ENCODE results near the gene HOXA6. TPM values are rescaled to one million over a fixed set of nuclear protein-coding genes. Genes with fewer than 3 reads are reported as not detected.

The HOXA6 gene
- total RNA-seq (ENCODE audit: low replicate concordance) = not detected in 2 replicates

DNA sequence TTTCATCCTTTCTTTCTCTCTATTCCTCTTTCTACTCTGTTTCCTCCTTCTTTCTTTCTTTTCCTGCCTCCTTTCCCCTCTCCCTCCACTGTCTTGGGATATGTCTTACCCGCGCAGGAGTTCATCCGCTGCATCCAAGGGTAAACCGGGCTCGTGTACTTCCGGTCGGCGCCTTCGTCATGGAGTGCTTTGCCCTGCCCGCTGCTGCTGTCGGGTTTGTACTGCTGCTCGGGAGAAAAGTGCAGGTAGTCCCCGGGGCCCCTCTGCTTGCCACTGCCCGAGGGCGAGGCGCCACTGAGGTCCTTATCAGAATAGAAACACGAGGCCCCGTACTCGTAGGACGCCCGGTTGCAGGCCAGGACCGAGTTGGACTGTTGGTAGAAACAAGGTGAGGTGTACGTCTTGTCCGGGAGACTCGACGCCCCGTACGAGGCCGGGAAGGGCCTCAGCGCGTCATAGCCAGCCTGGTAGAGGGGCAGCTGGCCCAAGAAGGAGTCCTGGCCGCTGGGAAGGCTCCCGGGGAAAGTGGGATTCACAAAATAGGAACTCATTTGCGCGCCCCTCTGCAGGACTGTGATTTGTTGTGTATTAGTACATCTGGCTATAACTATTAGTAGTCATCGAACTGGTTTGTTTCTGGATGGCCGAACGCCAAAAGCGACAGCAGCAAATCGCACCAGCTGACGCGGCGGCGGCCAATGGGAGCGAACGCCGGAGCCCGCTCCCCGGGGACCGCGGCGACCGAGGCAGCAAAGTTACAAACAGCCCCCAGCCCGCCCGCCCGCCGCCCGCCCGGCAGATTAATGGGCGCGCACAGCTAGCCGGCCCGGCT is at the start of gene HOXA6:
HOXA6 (minus strand) TSS at position 576 of the 832 bp plus-strand sequence; CDS start at position 551, 25 bp downstream.
- Histone ChIP-seq H4K20me1 (ENCODE audit: low read depth) (peaks cover 76% of the 10 kb centered on the region), H3K4me1 (peaks cover 7% of the 10 kb centered on the region), H3K9ac (no peak within 1 kb of the TSS), H3K27me3 (peaks cover 100% of the 10 kb centered on the region), H3K27ac (no peak within 1 kb of the TSS), H3K36me3 (no peaks in the 10 kb centered on the region), H2AFZ (replicated peaks) (no peak within 1 kb of the TSS), H3K4me2 (peak within 1 kb of the TSS; percentile 38), H3F3A (ENCODE audit: low read depth) (no peaks in the 10 kb centered on the region), H3K4me3 (peak within 1 kb of the TSS; percentile 5), H3K9me3 (ENCODE audit: low read depth) (no peaks in the 10 kb centered on the region), H3K79me2 (ENCODE audit: low read depth) (no peaks in the 10 kb centered on the region)
- Mint-ChIP-seq H3K27me3 (ENCODE audit: insufficient read depth, low read depth) (peaks cover 91% of the 10 kb centered on the region), H3K27ac (no peak within 1 kb of the TSS), H3K4me3 (peak within 1 kb of the TSS; percentile 43), H3K36me3 (no peaks in the 10 kb centered on the region), H3K4me1 (peaks cover 12% of the 10 kb centered on the region), H3K9me3 (peaks cover 29% of the 10 kb centered on the region)
- DNase-seq (ENCODE audit: low spot score) = no peak
- TF ChIP-seq, protein P1, sequence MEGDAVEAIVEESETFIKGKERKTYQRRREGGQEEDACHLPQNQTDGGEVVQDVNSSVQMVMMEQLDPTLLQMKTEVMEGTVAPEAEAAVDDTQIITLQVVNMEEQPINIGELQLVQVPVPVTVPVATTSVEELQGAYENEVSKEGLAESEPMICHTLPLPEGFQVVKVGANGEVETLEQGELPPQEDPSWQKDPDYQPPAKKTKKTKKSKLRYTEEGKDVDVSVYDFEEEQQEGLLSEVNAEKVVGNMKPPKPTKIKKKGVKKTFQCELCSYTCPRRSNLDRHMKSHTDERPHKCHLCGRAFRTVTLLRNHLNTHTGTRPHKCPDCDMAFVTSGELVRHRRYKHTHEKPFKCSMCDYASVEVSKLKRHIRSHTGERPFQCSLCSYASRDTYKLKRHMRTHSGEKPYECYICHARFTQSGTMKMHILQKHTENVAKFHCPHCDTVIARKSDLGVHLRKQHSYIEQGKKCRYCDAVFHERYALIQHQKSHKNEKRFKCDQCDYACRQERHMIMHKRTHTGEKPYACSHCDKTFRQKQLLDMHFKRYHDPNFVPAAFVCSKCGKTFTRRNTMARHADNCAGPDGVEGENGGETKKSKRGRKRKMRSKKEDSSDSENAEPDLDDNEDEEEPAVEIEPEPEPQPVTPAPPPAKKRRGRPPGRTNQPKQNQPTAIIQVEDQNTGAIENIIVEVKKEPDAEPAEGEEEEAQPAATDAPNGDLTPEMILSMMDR (IDR thresholded peaks at IDR 0.05) = no peak
- TF ChIP-seq EZH2phosphoT487 (IDR thresholded peaks at IDR 0.05) = peak; percentile 71
- TF ChIP-seq EZH2 (IDR thresholded peaks at IDR 0.05) = peak; percentile 88

DNA sequence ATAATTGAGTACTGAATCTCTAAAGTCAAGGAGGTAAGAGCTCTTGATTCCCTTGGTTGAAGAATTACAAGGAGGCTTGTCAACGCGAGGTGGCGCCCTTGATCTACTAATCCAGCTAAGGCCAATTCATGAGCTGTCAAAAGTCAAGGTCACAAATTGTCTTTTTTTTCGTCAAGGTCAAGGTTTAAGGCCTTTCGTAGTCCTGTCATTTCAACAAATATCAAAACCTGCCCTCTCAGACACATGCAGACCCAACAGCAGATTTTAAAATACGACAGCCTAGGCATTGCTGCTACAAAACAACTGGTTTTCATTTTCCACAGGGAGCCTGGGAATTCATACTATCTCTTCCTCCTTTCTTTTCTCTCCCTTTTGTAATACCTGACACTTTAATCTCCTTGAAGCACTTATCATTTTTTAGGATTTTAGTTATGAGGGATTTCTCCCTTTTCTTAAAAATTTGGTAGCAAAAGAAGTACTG is 48.8 kb upstream of the HOXA6 start:
- Histone ChIP-seq H3K4me3 (no peak overlapping the region), H3K9me3 (ENCODE audit: low read depth) (no peaks in the 10 kb centered on the region), H3F3A (ENCODE audit: low read depth) (peaks cover 16% of the 10 kb centered on the region), H3K27ac (no peak overlapping the region), H2AFZ (replicated peaks) (no peak overlapping the region), H4K20me1 (ENCODE audit: low read depth) (peaks cover 80% of the 10 kb centered on the region), H3K9ac (no peak overlapping the region), H3K4me1 (no peaks in the 10 kb centered on the region), H3K27me3 (peaks cover 100% of the 10 kb centered on the region), H3K79me2 (ENCODE audit: low read depth) (no peaks in the 10 kb centered on the region), H3K4me2 (no peak overlapping the region), H3K36me3 (no peaks in the 10 kb centered on the region)
- no peak overlapping the region for H3K27ac Mint-ChIP-seq
- DNase-seq (ENCODE audit: low spot score) = peak; percentile 84
- no peak overlapping the region for H3K4me3 Mint-ChIP-seq
- peaks cover 85% of the 10 kb centered on the region for H3K27me3 Mint-ChIP-seq (ENCODE audit: insufficient read depth, low read depth)
- peaks cover 9% of the 10 kb centered on the region for H3K4me1 Mint-ChIP-seq
- peaks cover 3% of the 10 kb centered on the region for H3K9me3 Mint-ChIP-seq
- TF ChIP-seq, protein P1 (IDR thresholded peaks at IDR 0.05) = peak; percentile 90
- TF ChIP-seq EZH2 (IDR thresholded peaks at IDR 0.05) = peak; percentile 21
- no peak for TF ChIP-seq EZH2phosphoT487 (IDR thresholded peaks at IDR 0.05)
- no peaks in the 10 kb centered on the region for H3K36me3 Mint-ChIP-seq

DNA sequence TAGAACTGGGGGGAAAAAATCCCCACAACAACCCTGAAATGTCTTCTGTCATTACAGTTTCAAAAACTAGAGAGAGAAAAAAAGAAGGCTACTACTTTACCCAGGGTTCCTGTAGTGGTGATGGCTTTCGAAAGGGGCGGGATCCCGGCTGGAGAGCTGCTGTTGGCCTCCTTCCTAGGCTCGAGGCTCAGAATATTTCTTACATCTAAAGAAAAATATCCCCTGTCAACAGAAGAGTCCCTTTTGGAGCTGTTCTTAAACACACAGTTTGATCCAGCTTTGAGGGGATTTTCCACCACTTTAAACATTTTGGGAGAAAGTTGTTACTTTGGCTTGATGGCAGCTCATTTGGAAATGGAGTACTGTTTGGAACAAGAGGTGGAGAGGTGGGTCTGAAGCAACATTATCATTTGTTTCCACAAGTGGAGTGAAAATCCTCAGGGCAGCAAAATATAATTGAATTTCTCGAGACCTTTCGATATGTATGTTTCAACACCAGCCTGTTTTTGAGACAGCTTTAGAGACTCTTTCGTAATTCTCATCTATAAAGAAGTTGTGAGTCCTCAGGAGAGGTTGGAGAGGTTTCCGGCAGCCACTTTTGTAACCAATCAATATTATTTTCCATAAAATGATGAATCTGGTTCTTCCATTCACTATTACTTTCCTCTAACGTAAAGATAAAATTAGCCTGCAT is 47.3 kb upstream of the HOXA6 start:
- H3K27ac Mint-ChIP-seq = no peak overlapping the region
- H3K79me2 ChIP-seq (ENCODE audit: low read depth) = no peaks in the 10 kb centered on the region

More for the DNA sequence above, 47.3 kb upstream of the HOXA6 start:
- H3K27me3 Mint-ChIP-seq (ENCODE audit: insufficient read depth, low read depth) = peaks cover 88% of the 10 kb centered on the region
- TF ChIP-seq, protein P1 (IDR thresholded peaks at IDR 0.05) = no peak
- TF ChIP-seq EZH2 (IDR thresholded peaks at IDR 0.05) = no peak
- TF ChIP-seq EZH2phosphoT487 (IDR thresholded peaks at IDR 0.05) = no peak
- no peak for DNase-seq (ENCODE audit: low spot score)
- H3K27me3 ChIP-seq = peaks cover 100% of the 10 kb centered on the region
- no peaks in the 10 kb centered on the region for H3K36me3 ChIP-seq
- H4K20me1 ChIP-seq (ENCODE audit: low read depth) = peaks cover 82% of the 10 kb centered on the region
- H3K4me3 ChIP-seq = no peak overlapping the region
- peaks cover 12% of the 10 kb centered on the region for H3K9me3 Mint-ChIP-seq
- peaks cover under 1% of the 10 kb centered on the region for H3K4me1 Mint-ChIP-seq
- H3K4me2 ChIP-seq = no peak overlapping the region
- H3K4me3 Mint-ChIP-seq = no peak overlapping the region
- no peak overlapping the region for H2AFZ ChIP-seq (replicated peaks)
- H3K9ac ChIP-seq = no peak overlapping the region
- H3K27ac ChIP-seq = no peak overlapping the region
- no peaks in the 10 kb centered on the region for H3K9me3 ChIP-seq (ENCODE audit: low read depth)
- no peaks in the 10 kb centered on the region for H3K4me1 ChIP-seq
- H3K36me3 Mint-ChIP-seq = no peaks in the 10 kb centered on the region
- peaks cover 9% of the 10 kb centered on the region for H3F3A ChIP-seq (ENCODE audit: low read depth)

Data from neural progenitor cell (in vitro differentiated cells).